Measurements from ENCODE around the gene CEP85L. TPM values are rescaled to one million over a fixed set of nuclear protein-coding genes. Genes with fewer than 3 reads are reported as not detected.

Gene CEP85L
- 22.2 TPM for total RNA-seq (ENCODE audit: unreplicated experiment)
- long read RNA-seq, partial matches to known transcripts, result 6 of 9 reads
- long read RNA-seq, other reads (novel, unspliced or antisense), result 2 of 9 reads

- H3K4me3 Mint-ChIP-seq (ENCODE audit: unreplicated experiment), result peak within 1 kb of the TSS; percentile 96
- H3K9me3 Mint-ChIP-seq (ENCODE audit: unreplicated experiment), result no peaks in the 10 kb centered on the region
- DNase-seq (ENCODE audit: low spot score), result peak; percentile 92
- H3K4me1 Mint-ChIP-seq (ENCODE audit: unreplicated experiment), result peaks cover 12% of the 10 kb centered on the region
- H3K27me3 Mint-ChIP-seq (ENCODE audit: unreplicated experiment), result peaks cover 9% of the 10 kb centered on the region
- no peaks in the 10 kb centered on the region for H3K36me3 Mint-ChIP-seq (ENCODE audit: low read depth, unreplicated experiment)
- peak within 1 kb of the TSS; percentile 82 for H3K27ac Mint-ChIP-seq (ENCODE audit: unreplicated experiment)
- TF ChIP-seq CTCF (IDR thresholded peaks at IDR 0.05; ENCODE audit: unreplicated experiment), result no peak
Measured at GRCh38 chr6:118651282-118652050, at the start of gene CEP85L. Gene CEP85L (minus strand): TSS chr6:118651591. CDS start chr6:118651269, 322 bp downstream.

- H3K27ac Mint-ChIP-seq (ENCODE audit: unreplicated experiment), result no peak overlapping the region
- H3K4me3 Mint-ChIP-seq (ENCODE audit: unreplicated experiment), result no peak overlapping the region
- H3K27me3 Mint-ChIP-seq (ENCODE audit: unreplicated experiment), result no peaks in the 10 kb centered on the region
- no peak for DNase-seq (ENCODE audit: low spot score)
- no peak for TF ChIP-seq CTCF (IDR thresholded peaks at IDR 0.05; ENCODE audit: unreplicated experiment)
- no peaks in the 10 kb centered on the region for H3K36me3 Mint-ChIP-seq (ENCODE audit: low read depth, unreplicated experiment)
- H3K9me3 Mint-ChIP-seq (ENCODE audit: unreplicated experiment), result no peaks in the 10 kb centered on the region
- H3K4me1 Mint-ChIP-seq (ENCODE audit: unreplicated experiment), result no peaks in the 10 kb centered on the region
Measured at GRCh38 chr6:118700531-118700930, 49.1 kb upstream of the CEP85L start.

- DNase-seq (ENCODE audit: low spot score), result no peak
- Mint-ChIP-seq H3K4me1 (ENCODE audit: unreplicated experiment) (no peaks in the 10 kb centered on the region), H3K4me3 (ENCODE audit: unreplicated experiment) (no peak overlapping the region), H3K27me3 (ENCODE audit: unreplicated experiment) (no peaks in the 10 kb centered on the region), H3K36me3 (ENCODE audit: low read depth, unreplicated experiment) (no peaks in the 10 kb centered on the region), H3K27ac (ENCODE audit: unreplicated experiment) (no peak overlapping the region), H3K9me3 (ENCODE audit: unreplicated experiment) (no peaks in the 10 kb centered on the region)
- TF ChIP-seq CTCF (IDR thresholded peaks at IDR 0.05; ENCODE audit: unreplicated experiment), result no peak
Measured at GRCh38 chr6:118697554-118697953, 46.2 kb upstream of the CEP85L start.

GRCh38 chr6:118696271-118696670 is 44.9 kb upstream of the CEP85L start:
- Mint-ChIP-seq H3K4me3 (ENCODE audit: unreplicated experiment) (no peak overlapping the region), H3K9me3 (ENCODE audit: unreplicated experiment) (no peaks in the 10 kb centered on the region), H3K27ac (ENCODE audit: unreplicated experiment) (no peak overlapping the region), H3K27me3 (ENCODE audit: unreplicated experiment) (no peaks in the 10 kb centered on the region), H3K36me3 (ENCODE audit: low read depth, unreplicated experiment) (no peaks in the 10 kb centered on the region), H3K4me1 (ENCODE audit: unreplicated experiment) (no peaks in the 10 kb centered on the region)
- DNase-seq (ENCODE audit: low spot score), result no peak
- no peak for TF ChIP-seq CTCF (IDR thresholded peaks at IDR 0.05; ENCODE audit: unreplicated experiment)

GRCh38 chr6:118693562-118693961 is 42.2 kb upstream of the CEP85L start:
- H3K9me3 Mint-ChIP-seq (ENCODE audit: unreplicated experiment), result no peaks in the 10 kb centered on the region
- no peaks in the 10 kb centered on the region for H3K36me3 Mint-ChIP-seq (ENCODE audit: low read depth, unreplicated experiment)
- no peak overlapping the region for H3K4me3 Mint-ChIP-seq (ENCODE audit: unreplicated experiment)
- H3K27ac Mint-ChIP-seq (ENCODE audit: unreplicated experiment), result no peak overlapping the region
- H3K27me3 Mint-ChIP-seq (ENCODE audit: unreplicated experiment), result no peaks in the 10 kb centered on the region
- no peaks in the 10 kb centered on the region for H3K4me1 Mint-ChIP-seq (ENCODE audit: unreplicated experiment)
- no peak for DNase-seq (ENCODE audit: low spot score)
- TF ChIP-seq CTCF (IDR thresholded peaks at IDR 0.05; ENCODE audit: unreplicated experiment), result no peak
